CD4-positive, alpha-beta T cell (primary cell): ENCODE measurements around the gene SNX25. TPM values are rescaled to one million over a fixed set of nuclear protein-coding genes. Genes with fewer than 3 reads are reported as not detected.
"Not testable (repeated sequence)": the region's sequence is repeated elsewhere in the genome, so short reads cannot be mapped to it uniquely, and the experiment has no call there.

Source experiments
- ATAC-seq: fragments of 200-7000 bp; cut with Tn5 transposase; one replicate; pipeline ENCODE4 v1.10.0; 2022; ENCODE audit warnings: mild to moderate bottlenecking; ENCODE audit not compliant: poor library complexity
- CTCF ChIA-PET: fragments of 350-600 bp; sonication (Branson Sonifier 250); formaldehyde crosslinking; loops from one replicate; lab custom pipeline; 2021; ENCODE audit warnings: antibody characterized with exemption, inconsistent platforms; lab: Charles Lee
- POLR2A ChIA-PET: fragments of 350-600 bp; sonication (Branson Sonifier 250); formaldehyde crosslinking; loops from one replicate; lab custom pipeline; 2021; ENCODE audit warnings: antibody characterized with exemption, inconsistent platforms; lab: Charles Lee
- DNase-seq, 14 experiments: peaks; one replicate each; pipeline ENCODE4 v3.0.0-alpha.2; 2013 to 2020; ENCODE audit warnings: mixed read lengths in 2 of 14
- H3K27ac ChIP-seq, 2 donors: one replicate each; pipeline versions ENCODE4 v1.5.1 to v1.7.0; 2013; ENCODE audit warnings: low read length in 2 of 2, low read depth in 1 of 2, mild to moderate bottlenecking in 1 of 2
- H3K27me3 ChIP-seq, 2 experiments: 1 replicate in 1 of 2; 2 replicates in 1 of 2; pipeline versions ENCODE4 v1.6.1 to v1.7.0; 2013; ENCODE audit warnings: low read length in 2 of 2, control low read depth in 1 of 2, mild to moderate bottlenecking in 1 of 2, moderate library complexity in 1 of 2; ENCODE audit not compliant: insufficient read depth in 2 of 2, control insufficient read depth in 1 of 2
- H3K36me3 ChIP-seq: one replicate; pipeline ENCODE4 v1.6.1; 2013; ENCODE audit warnings: low read length, control low read depth; ENCODE audit not compliant: insufficient read depth
- H3K4me1 ChIP-seq: one replicate; pipeline ENCODE4 v1.6.1; 2013; ENCODE audit warnings: low read length, control low read depth; ENCODE audit not compliant: insufficient read depth
- H3K4me3 ChIP-seq: one replicate; pipeline ENCODE4 v1.5.1; 2013; ENCODE audit warnings: mild to moderate bottlenecking, low read length, moderate library complexity
- H3K9me3 ChIP-seq, 2 experiments: 1 replicate in 1 of 2; 2 replicates in 1 of 2; pipeline versions ENCODE4 v1.6.1 to v1.7.0; 2013; ENCODE audit warnings: low read length in 2 of 2, mild to moderate bottlenecking in 2 of 2, control low read depth in 1 of 2, moderate library complexity in 1 of 2; ENCODE audit not compliant: control insufficient read depth in 1 of 2, insufficient read depth in 1 of 2
- H3K27ac Mint-ChIP-seq: one replicate; pipeline ENCODE4 v1.8.0; 2020; ENCODE audit warnings: mixed read lengths
- H3K27me3 Mint-ChIP-seq: one replicate; pipeline ENCODE4 v1.8.0; 2021; ENCODE audit warnings: mixed read lengths
- H3K36me3 Mint-ChIP-seq: one replicate; pipeline ENCODE4 v1.8.0; 2021; ENCODE audit warnings: low read depth, mixed read lengths
- H3K4me1 Mint-ChIP-seq: one replicate; pipeline ENCODE4 v1.8.0; 2021; ENCODE audit warnings: low read depth, mixed read lengths
- H3K4me3 Mint-ChIP-seq: one replicate; pipeline ENCODE4 v1.8.0; 2020; ENCODE audit warnings: mild to moderate bottlenecking, mixed read lengths
- H3K9me3 Mint-ChIP-seq: one replicate; pipeline ENCODE4 v1.8.0; 2020; ENCODE audit warnings: mixed read lengths
- CTCF ChIP-seq: fragments of 200-600 bp; IDR thresholded peaks from one replicate; pipeline ENCODE4 v1.8.0; 2022; ENCODE audit warnings: antibody characterized with exemption, mild to moderate bottlenecking
- intact Hi-C, 2 experiments: fragments of 100-400 bp; cut with DNase I in 1 of 2; cut with micrococcal nuclease in 1 of 2; formaldehyde crosslinking; loops; one replicate each; pipeline versions ENCODE4 v1.15.1 to v1.9.0; 2023 to 2025; cut with DNase I, micrococcal nuclease
- total RNA-seq, 174 experiments: library from RNA in 2 of 174; stranded (reverse) in 2 of 174; gene quantifications; one replicate each; pipeline ENCODE4 v1.2.3 and lab custom pipeline; 2021 to 2026

The SNX25 gene
- total RNA-seq, 2 experiments from 2014 or later: 7.9 to 9.1 TPM

GRCh38 chr4:185205697-185206342 is 3.6 kb upstream of the SNX25 start:
- no peaks in the 10 kb centered on the region for H3K9me3 Mint-ChIP-seq
- Histone ChIP-seq H3K4me1 (peaks cover 48% of the 10 kb centered on the region), H3K9me3 (no peaks in the 10 kb centered on the region), H3K27ac (no peak overlapping the region), H3K27me3 (no peaks in the 10 kb centered on the region), H3K4me3 (no peak overlapping the region), H3K36me3 (no peaks in the 10 kb centered on the region)
- ChIA-PET CTCF (no interaction called here), POLR2A (no interaction called here)
- TF ChIP-seq CTCF: no peak
- peaks cover 24% of the 10 kb centered on the region for H3K36me3 Mint-ChIP-seq
- peak overlapping the region; percentile 33 for H3K27ac Mint-ChIP-seq
- DNase-seq (no peak), ATAC-seq (no peak)
- peaks cover 56% of the 10 kb centered on the region for H3K4me1 Mint-ChIP-seq
- H3K27me3 Mint-ChIP-seq: no peaks in the 10 kb centered on the region
- peak overlapping the region; percentile 38 for H3K4me3 Mint-ChIP-seq
- intact Hi-C loops: loop anchor here (2.0 to 10.0 kb wide), 7 partner anchors 191 to 1761 kb away; partner anchors contain the start of genes ACSL1 (in 1 of the 2), ANKRD37 (in 1 of the 2), CCDC110 (in 1 of the 2) and CDKN2AIP (in 1 of the 2)

GRCh38 chr4:185207466-185207865 is 1.9 kb upstream of the SNX25 start:
- Histone ChIP-seq H3K27me3 (no peaks in the 10 kb centered on the region), H3K9me3 (no peaks in the 10 kb centered on the region), H3K4me3 (no peak overlapping the region), H3K4me1 (peaks cover 47% of the 10 kb centered on the region), H3K36me3 (no peaks in the 10 kb centered on the region), H3K27ac (no peak overlapping the region)
- TF ChIP-seq CTCF: no peak
- DNase-seq (no peak), ATAC-seq (no peak)
- H3K4me1 Mint-ChIP-seq: peaks cover 52% of the 10 kb centered on the region
- ChIA-PET POLR2A (no interaction called here), CTCF (interaction anchor here (2.6 kb wide), 1 partner anchor 24 kb away, joined by 9 read pairs; no protein-coding TSS in a partner anchor)
- no peak overlapping the region for H3K4me3 Mint-ChIP-seq
- no peak overlapping the region for H3K27ac Mint-ChIP-seq
- peaks cover 17% of the 10 kb centered on the region for H3K36me3 Mint-ChIP-seq
- no peaks in the 10 kb centered on the region for H3K9me3 Mint-ChIP-seq
- intact Hi-C loops: loop anchor here (10.0 kb wide), 5 partner anchors 217 to 1763 kb away; partner anchors contain the start of genes ACSL1 (in 1 of the 2), CDKN2AIP (in 1 of the 2), CYP4V2 (in 1 of the 2) and UFSP2 (in 1 of the 2)
- no peaks in the 10 kb centered on the region for H3K27me3 Mint-ChIP-seq

GRCh38 chr4:185209852-185210101 is 379 bp downstream of the SNX25 start:
- H3K27me3 Mint-ChIP-seq, H3K27ac Mint-ChIP-seq, H3K27me3 ChIP-seq, H3K36me3 ChIP-seq, DNase-seq, ATAC-seq, H3K9me3 Mint-ChIP-seq, H3K9me3 ChIP-seq, H3K4me3 Mint-ChIP-seq, H3K27ac ChIP-seq: not testable (repeated sequence)
- ChIA-PET CTCF (interaction anchor here (2.6 kb wide), 1 partner anchor 26 kb away, joined by 9 read pairs; no protein-coding TSS in a partner anchor), POLR2A (interaction anchor here (0.6 to 2.8 kb wide), 8 partner anchors 9 to 216 kb away, joined by 3 to 22 read pairs (median 3); partner anchors contain the start of genes ANKRD37, LRP2BP and UFSP2)
- Histone ChIP-seq H3K4me3 (peak overlapping the region; percentile 20), H3K4me1 (peaks cover 30% of the 10 kb centered on the region)
- intact Hi-C loops: loop anchor here (5.0 to 10.0 kb wide), 6 partner anchors 215 to 1765 kb away; partner anchors contain the start of genes ACSL1 (in 1 of the 2), CDKN2AIP (in 1 of the 2), CYP4V2 (in 1 of the 2) and UFSP2 (in 1 of the 2)
- peaks cover 14% of the 10 kb centered on the region for H3K36me3 Mint-ChIP-seq
- H3K4me1 Mint-ChIP-seq: peaks cover 43% of the 10 kb centered on the region
